NCI-H2227 treated with DMSO at 0.1 percent for 48 hours (cell line): ENCODE data around the gene SWSAP1.

ENCODE experiments used
- DNase-seq: peaks from one replicate; lab custom pipeline; 2025; lab: John Stamatoyannopoulos, UW

Gene SWSAP1

GRCh38 chr19:11408591-11408990, 34.1 kb downstream of the SWSAP1 start:
- DNase-seq, result no peak

- no peak for DNase-seq
These were observed 36.2 kb downstream of the SWSAP1 start for GRCh38 chr19:11410682-11411081.

- DNase-seq, result no peak
These were observed 40.1 kb downstream of the SWSAP1 start for GRCh38 chr19:11414544-11414943.

GRCh38 chr19:11416346-11417052, 42.0 kb downstream of the SWSAP1 start:
- DNase-seq, result no peak

- DNase-seq, result no peak
These were observed 43.7 kb downstream of the SWSAP1 start for GRCh38 chr19:11418094-11418548.

DNA sequence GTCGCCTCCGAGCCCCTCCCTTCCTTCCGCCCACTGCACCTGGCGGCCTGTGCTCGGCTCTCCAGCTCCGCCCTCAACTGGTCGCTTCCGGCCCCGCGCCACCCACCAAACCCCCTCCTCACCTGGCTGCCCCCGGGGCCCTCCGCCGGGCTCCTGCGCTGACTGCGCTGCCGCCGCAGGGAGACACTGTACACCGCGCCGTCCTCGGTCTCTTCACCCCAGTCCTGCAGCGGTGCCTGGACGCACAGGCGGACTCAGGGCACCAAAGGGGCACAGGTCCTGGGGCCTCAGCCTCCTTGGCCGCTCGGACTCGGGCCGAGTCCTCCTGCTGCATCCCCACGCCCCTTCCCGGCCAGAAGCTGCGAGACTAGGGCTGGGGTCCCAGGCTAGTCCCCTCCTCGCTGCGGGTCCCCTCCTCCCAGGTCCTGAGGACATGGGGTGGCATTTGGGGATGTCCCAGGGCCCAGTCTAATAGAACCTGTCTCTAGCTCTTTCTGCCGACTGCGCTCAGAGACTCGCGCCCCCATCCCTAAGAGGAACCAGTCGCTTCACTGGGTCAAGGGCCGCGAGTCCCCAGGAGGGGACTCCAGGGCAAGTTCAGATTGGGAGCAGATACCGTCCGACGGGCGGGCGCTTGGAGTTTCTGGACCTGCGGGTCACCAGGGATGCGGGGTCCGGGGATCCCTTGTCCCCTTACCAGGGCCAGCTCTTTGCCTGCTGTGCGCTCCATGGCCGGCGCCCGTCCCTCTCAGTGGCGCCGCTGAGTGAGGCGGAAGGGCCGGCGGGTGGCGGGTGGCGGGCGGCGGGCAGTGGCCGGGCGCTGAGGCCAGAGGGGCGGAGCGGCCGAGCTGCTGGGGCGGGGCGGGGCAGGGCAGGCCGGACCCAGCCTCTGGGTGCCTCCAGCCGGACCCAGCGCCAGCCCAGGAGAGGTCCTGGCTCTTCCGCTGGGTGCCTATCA, 44.4 kb downstream of the SWSAP1 start, which contains the start of gene RGL3:
Gene RGL3 (minus strand): TSS at position 766 of the 958 bp plus-strand sequence. CDS start 36 bp downstream, at position 730.
- no peak for DNase-seq

GRCh38 chr19:11420429-11421370, 46.2 kb downstream of the SWSAP1 start:
- peak; percentile 17 for DNase-seq

- DNase-seq, result no peak
These were observed 47.1 kb downstream of the SWSAP1 start for GRCh38 chr19:11421371-11422098.

DNA sequence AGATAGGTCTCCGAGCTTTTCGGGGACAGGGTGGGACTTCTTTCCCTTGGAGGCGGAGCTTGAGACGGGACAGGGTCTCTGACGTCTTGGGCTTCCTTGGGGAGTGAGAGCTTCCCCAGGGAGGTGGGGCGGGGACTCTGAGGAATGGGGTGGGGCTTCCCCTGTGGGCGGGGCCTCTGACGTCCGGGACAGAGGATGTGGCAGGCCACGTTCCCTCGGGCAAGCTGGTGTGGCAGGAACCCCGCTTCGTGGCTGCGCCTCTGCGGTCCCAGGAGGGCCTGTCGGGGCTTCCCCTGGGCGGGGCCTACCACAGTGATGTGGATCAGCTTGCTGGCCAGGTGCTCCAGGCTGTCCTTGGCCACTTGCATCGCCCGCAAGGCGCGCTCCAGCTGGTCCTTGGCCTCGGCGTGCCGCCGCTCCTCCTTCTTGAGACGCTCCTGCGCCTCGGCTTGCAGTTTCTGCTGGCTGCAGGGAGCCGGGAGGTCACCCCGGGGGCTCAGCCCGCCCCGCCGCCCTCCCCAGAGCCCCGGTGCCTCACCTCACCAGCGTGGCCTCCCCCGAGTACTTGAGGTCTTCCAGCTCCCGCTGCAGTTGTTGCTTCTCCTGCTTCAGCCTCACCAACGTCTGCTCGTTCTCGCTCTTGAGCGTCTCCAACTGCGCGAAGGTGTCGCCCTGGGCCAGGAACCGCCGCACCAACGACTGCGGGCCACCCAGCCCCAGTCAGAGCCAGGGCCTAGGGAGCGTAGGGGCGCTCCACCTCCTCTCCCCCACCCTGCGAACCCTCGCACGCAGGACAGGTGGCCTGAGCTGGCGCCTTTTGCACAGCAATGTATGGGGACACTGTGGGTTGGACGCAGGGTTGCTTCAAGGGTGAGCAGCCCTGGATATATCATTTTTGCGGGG, 47.9 kb downstream of the SWSAP1 start:
- DNase-seq, result no peak

GRCh38 chr19:11423164-11423790, 48.8 kb downstream of the SWSAP1 start:
- DNase-seq, result no peak

GRCh38 chr19:11423791-11424181, 49.3 kb downstream of the SWSAP1 start:
- no peak for DNase-seq
